ENCODE results near the gene TUSC1. TPM values are rescaled to one million over a fixed set of nuclear protein-coding genes. Genes with fewer than 3 reads are reported as not detected.
"Not testable (repeated sequence)": the region's sequence is repeated elsewhere in the genome, so short reads cannot be mapped to it uniquely, and the experiment has no call there.

TUSC1 gene
- total and polyA plus RNA-seq, 7 donors = 11.8 to 25.5 (median 17.7) TPM

DNA sequence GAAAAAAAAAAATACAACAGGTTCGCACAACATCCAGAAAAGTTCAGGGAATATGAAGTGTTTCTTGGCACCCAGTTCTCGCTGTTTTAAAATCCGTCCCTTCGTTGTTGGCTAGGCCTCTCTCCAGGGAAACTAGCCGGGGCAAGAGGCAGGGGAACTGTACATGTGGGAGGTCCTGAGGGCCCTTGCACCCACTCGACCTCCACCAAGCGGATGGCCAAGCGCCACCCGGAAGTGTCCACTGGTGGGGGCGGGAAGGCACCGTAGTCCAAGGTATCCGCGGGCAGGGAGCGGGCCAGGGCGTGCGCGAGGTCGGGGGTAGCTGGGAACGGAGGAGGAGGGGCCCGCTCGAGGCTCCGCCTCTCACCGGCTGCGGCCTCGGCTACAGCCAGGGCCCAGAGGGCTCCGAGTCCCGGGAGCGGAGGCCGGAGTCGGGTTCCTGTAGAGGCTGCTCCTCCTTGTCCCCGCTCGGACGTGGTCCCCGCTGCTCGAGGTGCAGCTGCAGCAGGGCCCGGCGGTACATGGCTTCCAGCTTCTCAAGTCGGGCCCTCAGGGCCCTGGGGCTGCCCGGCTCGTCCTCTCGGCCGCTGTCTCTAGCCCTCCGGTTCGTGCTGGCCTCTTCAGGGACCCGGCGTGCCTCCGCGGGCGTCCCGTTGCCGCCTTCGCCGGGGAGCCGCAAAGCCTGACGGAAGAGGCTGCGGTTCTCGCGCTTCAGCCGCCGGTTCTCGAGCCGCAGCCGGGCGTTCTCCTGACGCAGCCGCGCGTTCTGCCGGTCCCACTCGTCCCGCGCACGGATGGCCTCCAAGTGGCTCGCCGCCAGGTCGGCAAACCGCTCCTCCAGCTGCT lies 720 bp downstream of the TUSC1 start:
- no peaks in the 10 kb centered on the region for H3K27me3 ChIP-seq
- intact Hi-C loops (cut with DNase I) = loop anchor here (5.0 to 10.0 kb wide), 2 partner anchors 75 to 1897 kb away; partner anchors contain the start of gene C9orf72
- peak overlapping the region; percentile 63 to 89 (median 78) for H3K4me3 ChIP-seq
- peak overlapping the region; percentile 91 to 98 (median 96) for H3K27ac ChIP-seq
- no peak for TF ChIP-seq CTCF (IDR thresholded peaks at IDR 0.05)
- TF ChIP-seq POLR2A (IDR thresholded peaks at IDR 0.05) = peak; percentile 64 to 80
- TF ChIP-seq EP300 (IDR thresholded peaks at IDR 0.05) = no peak
- TF ChIP-seq POLR2AphosphoS5 (IDR thresholded peaks at IDR 0.05) = peak; percentile 76 to 88 (median 84)
- H3K4me1 ChIP-seq = peaks cover 0 to 21% (median 13%) of the 10 kb centered on the region in 4 donors
- WGBS, 2 donors = 1 to 4% methylated on average over 77 of the region's 77 CpGs
- no peaks in the 10 kb centered on the region for H3K36me3 ChIP-seq
- no peaks in the 10 kb centered on the region for H3K9me3 ChIP-seq
- peak; percentile 94 for DNase-seq

GRCh38 chr9:25675858-25676257 lies 2.4 kb downstream of the TUSC1 start:
- intact Hi-C loops (cut with DNase I) = loop anchor here (5.0 to 10.0 kb wide), 2 partner anchors 74 to 1899 kb away; partner anchors contain the start of gene C9orf72
- 84 to 86% methylated on average over 2 of the region's 2 CpGs for WGBS, 2 donors
- not testable (repeated sequence) for H3K36me3 ChIP-seq, DNase-seq, H3K9me3 ChIP-seq, H3K27ac ChIP-seq, H3K4me3 ChIP-seq, H3K27me3 ChIP-seq
- H3K4me1 ChIP-seq = peaks cover 0 to 21% (median 13%) of the 10 kb centered on the region in 4 donors

DNA sequence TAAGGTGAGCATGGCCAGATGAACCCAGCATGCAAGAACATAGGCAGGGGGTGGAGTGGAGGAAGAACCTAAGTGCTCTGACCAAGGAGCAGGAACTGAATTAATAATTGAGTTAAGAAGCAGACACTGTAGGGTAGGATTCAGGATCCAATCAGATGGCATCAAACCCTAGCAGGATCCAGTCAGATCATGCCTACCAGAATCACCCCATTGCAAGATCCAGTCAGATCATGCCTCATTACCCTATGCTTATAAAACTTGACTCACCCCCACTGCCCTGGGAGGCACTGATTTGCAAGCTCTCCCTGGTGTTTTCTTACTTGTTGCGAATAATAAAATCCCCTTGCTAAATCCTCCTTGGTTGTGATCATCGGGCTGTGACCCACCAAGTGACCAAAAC lies 19.7 kb downstream of the TUSC1 start:
- H3K4me3 ChIP-seq = no peak overlapping the region
- no peaks in the 10 kb centered on the region for H3K4me1 ChIP-seq
- H3K27ac ChIP-seq = no peak overlapping the region
- intact Hi-C loops (cut with DNase I) = no loop called here
- H3K9me3 ChIP-seq = no peaks in the 10 kb centered on the region
- no peak for DNase-seq
- TF ChIP-seq EP300 (IDR thresholded peaks at IDR 0.05) = no peak
- no peak for TF ChIP-seq POLR2A (IDR thresholded peaks at IDR 0.05)
- no peak for TF ChIP-seq POLR2AphosphoS5 (IDR thresholded peaks at IDR 0.05)
- TF ChIP-seq CTCF (IDR thresholded peaks at IDR 0.05) = no peak
- 87 to 88% methylated on average over 2 of the region's 2 CpGs for WGBS, 2 donors
- no peaks in the 10 kb centered on the region for H3K27me3 ChIP-seq
- H3K36me3 ChIP-seq = no peaks in the 10 kb centered on the region

GRCh38 chr9:25654417-25654816 lies 23.8 kb downstream of the TUSC1 start:
- no peaks in the 10 kb centered on the region for H3K4me1 ChIP-seq
- intact Hi-C loops (cut with DNase I) = no loop called here
- no peak overlapping the region for H3K4me3 ChIP-seq
- H3K36me3 ChIP-seq = no peaks in the 10 kb centered on the region
- no peak for DNase-seq
- no peaks in the 10 kb centered on the region for H3K9me3 ChIP-seq
- H3K27ac ChIP-seq = no peak overlapping the region
- WGBS, 2 donors = 91 to 94% methylated on average over 2 of the region's 2 CpGs
- H3K27me3 ChIP-seq = no peaks in the 10 kb centered on the region
- TF ChIP-seq POLR2A (IDR thresholded peaks at IDR 0.05) = no peak
- no peak for TF ChIP-seq EP300 (IDR thresholded peaks at IDR 0.05)
- TF ChIP-seq POLR2AphosphoS5 (IDR thresholded peaks at IDR 0.05) = no peak
- TF ChIP-seq CTCF (IDR thresholded peaks at IDR 0.05) = no peak

GRCh38 chr9:25648116-25648515 lies 30.1 kb downstream of the TUSC1 start:
- Histone ChIP-seq H3K36me3 (no peaks in the 10 kb centered on the region), H3K9me3 (no peaks in the 10 kb centered on the region), H3K27ac (no peak overlapping the region), H3K27me3 (no peaks in the 10 kb centered on the region), H3K4me3 (no peak overlapping the region), H3K4me1 (no peaks in the 10 kb centered on the region)
- WGBS, 2 donors = 38 to 74% methylated on average over 3 of the region's 3 CpGs
- intact Hi-C loops (cut with DNase I) = no loop called here
- no peak for TF ChIP-seq POLR2A (IDR thresholded peaks at IDR 0.05)
- no peak for TF ChIP-seq CTCF (IDR thresholded peaks at IDR 0.05)
- TF ChIP-seq EP300 (IDR thresholded peaks at IDR 0.05) = no peak
- no peak for TF ChIP-seq POLR2AphosphoS5 (IDR thresholded peaks at IDR 0.05)
- no peak for DNase-seq
